Bone marrow (tissue), 2 donors: Measurements from ENCODE around the gene LRRC3.
"Not testable (repeated sequence)": the region's sequence is repeated elsewhere in the genome, so short reads cannot be mapped to it uniquely, and the experiment has no call there.

Experiments used
- DNase-seq, 2 donors: peaks; one replicate each; lab custom pipeline; 2025; lab: John Stamatoyannopoulos, UW

LRRC3 gene

GRCh38 chr21:44454747-44455523 lies at the start of gene LRRC3:
TSS of gene LRRC3 (plus strand) at chr21:44455510. CDS start at chr21:44456645, 1,135 bp downstream.
- peak; percentile 43 to 67 for DNase-seq

GRCh38 chr21:44405948-44406872 lies 49.1 kb upstream of the LRRC3 start:
- no peak for DNase-seq

GRCh38 chr21:44406953-44407352 lies 48.4 kb upstream of the LRRC3 start:
- no peak for DNase-seq

- no peak for DNase-seq
These were observed 47.8 kb upstream of the LRRC3 start for GRCh38 chr21:44407493-44407892.

- no peak for DNase-seq
These were observed 47.1 kb upstream of the LRRC3 start for GRCh38 chr21:44408226-44408625.

- DNase-seq, result no peak
These were observed 41.6 kb upstream of the LRRC3 start for GRCh38 chr21:44413566-44414290.

GRCh38 chr21:44414291-44415072 lies 40.8 kb upstream of the LRRC3 start:
- DNase-seq, result no peak

- DNase-seq, result no peak
These were observed 40.0 kb upstream of the LRRC3 start for GRCh38 chr21:44415073-44416025.

GRCh38 chr21:44416193-44416592 lies 39.1 kb upstream of the LRRC3 start:
- no peak for DNase-seq

- DNase-seq, result not testable (repeated sequence)
These were observed 37.6 kb upstream of the LRRC3 start for GRCh38 chr21:44417621-44418107.

- no peak for DNase-seq
These were observed 37.0 kb upstream of the LRRC3 start for GRCh38 chr21:44418108-44418875.

GRCh38 chr21:44418876-44419230 lies 36.5 kb upstream of the LRRC3 start:
- DNase-seq, result no peak

- DNase-seq, result no peak
These were observed 35.6 kb upstream of the LRRC3 start for GRCh38 chr21:44419679-44420078.

- DNase-seq, result no peak
These were observed 34.7 kb upstream of the LRRC3 start for GRCh38 chr21:44420416-44421205.

GRCh38 chr21:44421901-44422840 lies 33.1 kb upstream of the LRRC3 start:
- no peak for DNase-seq

- DNase-seq, result no peak
These were observed 31.9 kb upstream of the LRRC3 start for GRCh38 chr21:44423312-44423821.

- DNase-seq, result no peak
These were observed 31.2 kb upstream of the LRRC3 start for GRCh38 chr21:44423941-44424607.
